Stimulated activated CD8-positive, alpha-beta memory T cell treated with anti-CD3 and anti-CD28 coated beads, Interleukin-7, amount 100 ng/mL, for 24 hours (primary cell): ENCODE results near the gene FAHD2A.
"Not testable (repeated sequence)": the region's sequence is repeated elsewhere in the genome, so short reads cannot be mapped to it uniquely, and the experiment has no call there.

Experiments
- DNase-seq: peaks from one replicate; pipeline ENCODE4 v3.0.0-alpha.2; 2020; ENCODE audit warnings: low read depth

The FAHD2A gene

GRCh38 chr2:95402370-95403203 lies at the start of gene FAHD2A:
TSS of gene FAHD2A (plus strand) at chr2:95402708. CDS start at chr2:95405559, 2,851 bp downstream.
- DNase-seq: peak; percentile 95

- DNase-seq: no peak
Measured at GRCh38 chr2:95353055-95353575, 49.4 kb upstream of the FAHD2A start.

DNA sequence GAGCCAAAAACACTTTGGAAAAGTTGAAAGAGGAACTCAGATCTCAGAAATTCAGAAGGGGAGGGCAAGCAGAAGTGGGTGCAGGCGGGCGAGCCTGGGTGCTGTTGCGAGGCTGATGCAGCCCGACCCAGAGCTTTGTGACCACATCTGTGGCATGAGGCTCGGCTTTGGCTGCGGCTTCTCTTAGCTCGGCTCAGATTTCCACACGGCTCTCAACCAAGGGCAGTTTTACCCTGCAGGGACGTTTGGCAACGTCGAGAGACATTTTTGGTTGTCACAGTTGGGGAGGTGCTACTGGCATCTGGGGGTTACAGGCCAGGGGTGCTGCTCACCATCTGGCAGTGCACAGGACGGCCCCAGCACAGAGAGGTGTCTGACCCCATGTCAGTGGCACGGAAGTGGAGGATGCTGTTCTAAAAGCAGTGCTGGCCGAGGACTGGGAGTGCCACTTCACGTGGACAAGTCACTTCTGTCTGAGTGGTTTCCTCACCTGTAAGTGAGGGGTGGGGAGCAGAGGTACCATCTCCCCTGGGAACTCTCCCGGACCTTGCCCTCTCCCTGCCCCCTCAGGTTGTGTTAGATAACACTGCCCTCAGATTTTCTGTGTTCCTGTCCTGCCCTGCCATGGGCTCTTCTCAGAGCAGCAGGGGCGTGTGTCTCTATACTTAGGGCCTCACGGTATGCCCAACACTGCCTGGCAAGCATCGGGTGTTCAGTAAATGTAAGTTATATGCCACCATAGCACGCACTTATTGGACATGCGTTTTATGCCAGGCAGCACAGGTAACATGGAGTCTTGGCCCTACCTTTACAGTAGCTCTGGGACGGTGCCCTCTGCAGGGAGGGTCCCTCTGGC lies 48.7 kb upstream of the FAHD2A start:
- no peak for DNase-seq

GRCh38 chr2:95354469-95354901 lies 48.0 kb upstream of the FAHD2A start:
- no peak for DNase-seq

DNA sequence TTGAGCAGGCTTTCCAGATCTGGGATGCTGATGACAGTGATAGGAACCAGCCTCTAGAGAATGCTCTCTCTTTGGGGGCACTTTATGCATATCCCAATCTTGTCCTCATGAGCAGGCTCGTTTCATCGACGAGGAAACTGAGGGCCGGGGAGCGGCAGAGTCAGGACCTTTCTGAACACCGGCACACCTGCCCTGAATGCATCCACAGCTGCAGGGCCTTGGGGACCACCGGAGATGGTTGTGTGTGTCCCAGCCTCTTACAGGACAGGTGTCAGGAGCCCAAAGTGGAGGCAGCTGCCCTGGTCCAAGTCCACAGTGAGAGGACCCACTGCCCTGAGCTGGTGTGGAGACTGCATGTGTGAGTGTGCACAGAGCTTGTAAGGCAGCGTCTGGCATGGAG lies 47.6 kb upstream of the FAHD2A start:
- no peak for DNase-seq

GRCh38 chr2:95355486-95355885 lies 47.0 kb upstream of the FAHD2A start:
- not testable (repeated sequence) for DNase-seq

- no peak for DNase-seq
Measured at GRCh38 chr2:95356821-95357700, 45.4 kb upstream of the FAHD2A start.

- DNase-seq: no peak
Measured at GRCh38 chr2:95357717-95358280, 44.7 kb upstream of the FAHD2A start.

- no peak for DNase-seq
Measured at GRCh38 chr2:95359031-95359430, 43.5 kb upstream of the FAHD2A start.

DNA sequence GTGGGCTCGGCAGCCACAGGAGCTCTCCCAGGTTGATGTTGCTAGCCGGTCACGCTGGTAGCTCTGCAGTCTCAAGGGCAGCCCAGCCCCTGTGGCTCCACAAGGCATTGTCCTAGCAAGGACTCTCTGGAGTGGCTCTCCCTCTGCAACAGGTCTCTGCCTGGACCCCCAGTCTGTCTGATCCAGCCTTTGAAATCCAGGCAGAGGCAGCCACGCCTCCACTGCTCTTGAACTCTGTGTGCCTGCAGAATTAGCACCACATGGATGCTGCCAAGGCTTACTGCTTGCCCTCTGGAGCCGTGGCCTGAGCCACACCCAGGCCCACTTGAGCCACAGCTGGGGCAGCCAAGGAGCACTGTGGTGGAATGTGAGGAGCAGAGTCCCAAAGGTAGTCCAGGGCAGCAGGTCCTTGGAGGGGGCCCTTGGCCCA lies 43.0 kb upstream of the FAHD2A start:
- no peak for DNase-seq

DNA sequence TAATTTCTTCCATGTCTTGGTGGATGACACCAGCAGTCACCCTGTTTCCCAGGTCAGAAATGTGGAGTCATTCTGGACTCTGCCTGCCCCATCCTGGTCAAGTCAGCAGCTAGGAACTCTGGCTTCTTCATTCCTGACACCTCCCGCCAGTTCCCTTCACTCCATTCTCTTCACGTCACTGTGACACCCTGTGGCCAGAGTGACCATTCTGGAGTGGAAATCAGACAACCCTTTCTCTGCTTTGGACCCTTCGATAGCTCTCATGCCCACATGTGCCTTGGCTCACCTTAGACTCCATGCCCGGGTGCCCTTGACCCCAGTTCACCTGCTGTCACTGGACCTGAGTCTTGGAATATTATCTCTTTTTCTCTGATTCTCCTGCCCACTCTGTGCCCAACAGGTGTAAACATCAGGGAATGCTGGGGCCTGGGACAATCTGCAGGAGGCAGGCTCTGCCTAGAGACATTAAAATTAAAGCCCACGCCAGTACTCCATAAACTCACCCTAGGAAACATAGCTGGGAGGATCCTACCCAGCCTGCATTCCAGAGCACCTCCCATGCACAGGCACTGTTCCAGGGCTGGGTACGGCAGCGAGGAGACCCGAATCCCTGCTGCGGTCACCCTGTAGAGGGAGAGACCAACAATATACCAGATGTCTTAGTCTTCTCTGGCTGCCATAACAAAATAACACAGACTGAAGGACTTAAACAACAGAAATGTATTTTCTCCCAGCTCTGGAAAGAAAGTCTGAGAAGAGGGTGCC lies 41.1 kb upstream of the FAHD2A start:
- DNase-seq: no peak

GRCh38 chr2:95362486-95362885 lies 40.0 kb upstream of the FAHD2A start:
- no peak for DNase-seq

GRCh38 chr2:95366514-95366913 lies 36.0 kb upstream of the FAHD2A start:
- DNase-seq: no peak

DNA sequence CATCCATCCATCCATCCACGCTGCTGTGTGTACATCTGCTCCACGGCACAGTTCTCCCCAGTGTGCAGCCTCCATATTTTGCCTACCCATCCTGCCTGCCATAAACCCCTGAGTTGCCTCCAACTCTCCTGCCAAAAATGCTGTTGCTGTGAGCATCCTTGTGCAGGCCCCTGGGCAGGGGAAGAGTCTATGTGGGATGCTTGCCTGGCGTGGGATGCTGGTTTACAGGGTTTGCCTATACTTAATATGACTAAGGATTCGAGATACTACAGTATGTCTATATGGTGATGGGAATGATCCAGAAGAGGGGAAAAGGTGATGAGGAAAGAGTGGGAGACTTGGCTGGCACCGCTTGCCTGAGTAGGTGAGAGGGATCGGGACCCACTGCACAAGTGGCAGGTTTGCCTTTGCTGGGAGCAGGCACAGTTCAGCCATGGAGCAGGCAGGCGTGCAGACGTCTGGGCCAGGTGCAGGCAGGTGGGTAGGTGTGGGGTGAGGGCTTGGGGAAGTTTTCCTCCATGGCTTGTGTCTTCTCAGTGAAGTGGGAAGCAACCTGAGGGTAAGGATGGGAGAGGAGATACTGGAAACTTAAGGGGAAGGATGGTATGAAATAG lies 30.2 kb upstream of the FAHD2A start:
- DNase-seq: no peak

GRCh38 chr2:95372845-95373244 lies 29.7 kb upstream of the FAHD2A start:
- no peak for DNase-seq

DNA sequence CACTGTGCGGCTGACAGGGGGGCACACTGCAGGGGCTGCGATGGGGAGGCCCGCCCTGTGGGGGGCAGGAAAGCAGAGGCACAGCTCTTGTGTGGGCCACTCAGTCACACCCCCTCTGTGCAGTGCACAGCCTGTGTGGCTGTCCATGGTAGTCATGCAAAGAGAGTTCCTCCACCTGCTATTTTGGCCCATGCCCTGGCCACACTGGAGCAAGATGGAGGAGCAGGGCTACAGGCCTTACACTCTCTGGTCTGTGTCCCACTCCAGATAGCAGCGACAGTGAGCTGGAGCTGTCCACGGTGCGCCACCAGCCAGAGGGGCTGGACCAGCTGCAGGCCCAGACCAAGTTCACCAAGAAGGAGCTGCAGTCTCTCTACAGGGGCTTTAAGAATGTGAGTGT lies 28.5 kb upstream of the FAHD2A start:
- DNase-seq: no peak

GRCh38 chr2:95374451-95374920 lies 28.0 kb upstream of the FAHD2A start:
- no peak for DNase-seq

DNA sequence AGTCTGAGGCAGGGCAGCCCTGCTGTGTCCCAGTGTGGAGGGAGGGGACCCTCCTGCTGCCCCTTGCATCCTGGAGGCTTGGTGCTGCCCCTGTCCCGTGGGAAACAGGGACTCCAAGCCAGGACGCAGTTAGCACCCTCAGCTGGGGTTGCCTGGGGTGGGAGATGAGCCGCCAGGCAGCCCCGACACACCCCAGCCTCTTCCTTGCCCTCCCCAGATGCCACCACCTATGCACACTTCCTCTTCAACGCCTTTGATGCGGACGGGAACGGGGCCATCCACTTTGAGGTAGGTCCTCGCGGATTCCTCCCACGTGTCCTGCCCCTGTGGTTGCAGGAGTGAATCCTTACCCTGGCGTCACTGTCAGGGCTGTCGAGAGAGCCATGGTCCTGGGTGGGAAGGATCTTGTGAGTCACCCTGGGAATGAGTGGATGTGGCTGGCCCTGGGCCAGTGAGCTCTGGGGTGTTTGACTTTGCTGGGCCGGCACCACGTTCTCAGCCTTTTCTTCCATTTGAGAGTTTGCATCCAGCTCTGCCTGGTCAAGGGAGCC lies 27.5 kb upstream of the FAHD2A start:
- no peak for DNase-seq

GRCh38 chr2:95375532-95376150 lies 26.9 kb upstream of the FAHD2A start:
- no peak for DNase-seq
